ENCODE measurements around the gene CFAP77. TPM values are rescaled to one million over a fixed set of nuclear protein-coding genes. Genes with fewer than 3 reads are reported as not detected.

Gene CFAP77
- total RNA-seq, 1 experiment from 2014 or later, result 0.11 TPM

GRCh38 chr9:132423503-132423902, 13.5 kb downstream of the CFAP77 start:
- intact Hi-C loops (cut with micrococcal nuclease), result no loop called here
- H3K36me3 ChIP-seq (ENCODE audit: low read depth, low read length), result no peaks in the 10 kb centered on the region
- no peaks in the 10 kb centered on the region for H3K79me2 ChIP-seq (ENCODE audit: low read length)
- ATAC-seq (no peak), DNase-seq (no peak)
- ChIA-PET CTCF (no interaction called here), POLR2A (ENCODE audit: unreplicated experiment) (no interaction called here)
- TF ChIP-seq CTCF (conservative IDR thresholded peaks at IDR 0.05; ENCODE audit: low read depth, low read length) (no peak), EZH2 (IDR thresholded peaks at IDR 0.05; ENCODE audit: low read length, unreplicated experiment) (no peak), EZH2phosphoT487 (IDR thresholded peaks at IDR 0.05; ENCODE audit: borderline replicate concordance, low read length) (no peak)
- no peaks in the 10 kb centered on the region for H3K4me1 ChIP-seq (ENCODE audit: insufficient read depth, low read length)
- BruUV-seq (replicated peaks), result no TSS peak
- no peaks in the 10 kb centered on the region for H3K9me3 ChIP-seq (ENCODE audit: low read length)
- no peaks in the 10 kb centered on the region for H3K9me2 ChIP-seq (replicated peaks; ENCODE audit: low read length)
- no peak overlapping the region for H2AFZ ChIP-seq (ENCODE audit: low read length)
- H3K4me2 ChIP-seq (ENCODE audit: low read length), result no peak overlapping the region
- peaks cover 33% of the 10 kb centered on the region for H3K27me3 ChIP-seq (ENCODE audit: low read length)
- no peak overlapping the region for H3K27ac ChIP-seq (ENCODE audit: low read length)
- no peaks in the 10 kb centered on the region for H3F3A ChIP-seq (ENCODE audit: low read length, unreplicated experiment)
- no peak overlapping the region for H3K9ac ChIP-seq (ENCODE audit: low read length)
- no peaks in the 10 kb centered on the region for H4K20me1 ChIP-seq (ENCODE audit: low read length)
- no peak overlapping the region for H3K4me3 ChIP-seq (ENCODE audit: low read length)

GRCh38 chr9:132424857-132425674, 15.1 kb downstream of the CFAP77 start:
- Histone ChIP-seq H3K4me2 (ENCODE audit: low read length) (no peak overlapping the region), H2AFZ (ENCODE audit: low read length) (no peak overlapping the region), H3K27me3 (ENCODE audit: low read length) (peaks cover 25% of the 10 kb centered on the region), H3F3A (ENCODE audit: low read length, unreplicated experiment) (no peaks in the 10 kb centered on the region), H3K9ac (ENCODE audit: low read length) (no peak overlapping the region), H4K20me1 (ENCODE audit: low read length) (no peaks in the 10 kb centered on the region), H3K4me1 (ENCODE audit: insufficient read depth, low read length) (no peaks in the 10 kb centered on the region), H3K79me2 (ENCODE audit: low read length) (no peaks in the 10 kb centered on the region), H3K27ac (ENCODE audit: low read length) (no peak overlapping the region), H3K9me2 (replicated peaks; ENCODE audit: low read length) (no peaks in the 10 kb centered on the region), H3K36me3 (ENCODE audit: low read depth, low read length) (no peaks in the 10 kb centered on the region), H3K9me3 (ENCODE audit: low read length) (no peaks in the 10 kb centered on the region), H3K4me3 (ENCODE audit: low read length) (no peak overlapping the region)
- ChIA-PET POLR2A (ENCODE audit: unreplicated experiment) (no interaction called here), CTCF (no interaction called here)
- ATAC-seq (no peak), DNase-seq (no peak)
- no TSS peak for BruUV-seq (replicated peaks)
- TF ChIP-seq EZH2 (IDR thresholded peaks at IDR 0.05; ENCODE audit: low read length, unreplicated experiment), result no peak
- no peak for TF ChIP-seq EZH2phosphoT487 (IDR thresholded peaks at IDR 0.05; ENCODE audit: borderline replicate concordance, low read length)
- TF ChIP-seq CTCF (conservative IDR thresholded peaks at IDR 0.05; ENCODE audit: low read depth, low read length), result no peak
- intact Hi-C loops (cut with micrococcal nuclease), result no loop called here

- no peak overlapping the region for H2AFZ ChIP-seq (ENCODE audit: low read length)
- no peak for TF ChIP-seq EZH2phosphoT487 (IDR thresholded peaks at IDR 0.05; ENCODE audit: borderline replicate concordance, low read length)
- no peak for TF ChIP-seq EZH2 (IDR thresholded peaks at IDR 0.05; ENCODE audit: low read length, unreplicated experiment)
- no peak for TF ChIP-seq CTCF (conservative IDR thresholded peaks at IDR 0.05; ENCODE audit: low read depth, low read length)
- H3K27me3 ChIP-seq (ENCODE audit: low read length), result peaks cover 31% of the 10 kb centered on the region
- no peak overlapping the region for H3K4me2 ChIP-seq (ENCODE audit: low read length)
- ATAC-seq (no peak), DNase-seq (no peak)
- no peaks in the 10 kb centered on the region for H3K4me1 ChIP-seq (ENCODE audit: insufficient read depth, low read length)
- H3K9me3 ChIP-seq (ENCODE audit: low read length), result no peaks in the 10 kb centered on the region
- BruUV-seq (replicated peaks), result no TSS peak
- H4K20me1 ChIP-seq (ENCODE audit: low read length), result no peaks in the 10 kb centered on the region
- H3K79me2 ChIP-seq (ENCODE audit: low read length), result no peaks in the 10 kb centered on the region
- H3K9ac ChIP-seq (ENCODE audit: low read length), result no peak overlapping the region
- no peak overlapping the region for H3K4me3 ChIP-seq (ENCODE audit: low read length)
- intact Hi-C loops (cut with micrococcal nuclease), result no loop called here
- H3K27ac ChIP-seq (ENCODE audit: low read length), result no peak overlapping the region
- no peaks in the 10 kb centered on the region for H3K36me3 ChIP-seq (ENCODE audit: low read depth, low read length)
- CTCF ChIA-PET, result no interaction called here
- H3K9me2 ChIP-seq (replicated peaks; ENCODE audit: low read length), result no peaks in the 10 kb centered on the region
- POLR2A ChIA-PET (ENCODE audit: unreplicated experiment), result no interaction called here
- H3F3A ChIP-seq (ENCODE audit: low read length, unreplicated experiment), result no peaks in the 10 kb centered on the region
Observed at GRCh38 chr9:132425675-132426062, 15.7 kb downstream of the CFAP77 start.

Data from PC-3 (cell line).